ENCODE data around the gene ADAT2.

DNA sequence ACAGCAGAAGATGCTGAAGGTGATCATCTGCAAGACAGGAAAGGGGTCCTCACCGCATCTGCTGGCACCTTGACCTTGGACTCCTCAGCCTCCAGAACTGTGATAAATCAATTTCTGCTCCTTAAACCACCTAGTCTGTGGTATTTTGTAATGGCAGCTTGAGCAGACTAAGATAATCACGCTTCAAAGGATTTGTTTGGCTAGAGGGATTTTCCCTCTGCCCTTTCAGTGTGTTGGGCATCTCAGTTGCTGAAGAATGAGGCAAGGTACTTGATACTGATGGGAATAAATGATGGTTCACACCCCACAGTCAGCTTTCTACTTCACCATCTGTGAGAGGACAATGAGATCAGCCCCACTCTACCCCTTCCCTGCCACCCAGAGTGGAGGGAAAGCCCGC is 60.2 kb downstream of the ADAT2 start:
- TF ChIP-seq, protein P1, sequence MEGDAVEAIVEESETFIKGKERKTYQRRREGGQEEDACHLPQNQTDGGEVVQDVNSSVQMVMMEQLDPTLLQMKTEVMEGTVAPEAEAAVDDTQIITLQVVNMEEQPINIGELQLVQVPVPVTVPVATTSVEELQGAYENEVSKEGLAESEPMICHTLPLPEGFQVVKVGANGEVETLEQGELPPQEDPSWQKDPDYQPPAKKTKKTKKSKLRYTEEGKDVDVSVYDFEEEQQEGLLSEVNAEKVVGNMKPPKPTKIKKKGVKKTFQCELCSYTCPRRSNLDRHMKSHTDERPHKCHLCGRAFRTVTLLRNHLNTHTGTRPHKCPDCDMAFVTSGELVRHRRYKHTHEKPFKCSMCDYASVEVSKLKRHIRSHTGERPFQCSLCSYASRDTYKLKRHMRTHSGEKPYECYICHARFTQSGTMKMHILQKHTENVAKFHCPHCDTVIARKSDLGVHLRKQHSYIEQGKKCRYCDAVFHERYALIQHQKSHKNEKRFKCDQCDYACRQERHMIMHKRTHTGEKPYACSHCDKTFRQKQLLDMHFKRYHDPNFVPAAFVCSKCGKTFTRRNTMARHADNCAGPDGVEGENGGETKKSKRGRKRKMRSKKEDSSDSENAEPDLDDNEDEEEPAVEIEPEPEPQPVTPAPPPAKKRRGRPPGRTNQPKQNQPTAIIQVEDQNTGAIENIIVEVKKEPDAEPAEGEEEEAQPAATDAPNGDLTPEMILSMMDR (IDR thresholded peaks at IDR 0.05), result no peak
- no peak for TF ChIP-seq EZH2 (IDR thresholded peaks at IDR 0.05; ENCODE audit: borderline replicate concordance, insufficient read depth, low read depth, low read length, poor library complexity, severe bottlenecking)

All from B cell (primary cell).